IPS-20b (cell line): ENCODE measurements around the gene TBC1D5.

Source experiments
- H3K27ac ChIP-seq: one replicate; pipeline ENCODE4 v1.5.1; 2013; ENCODE audit warnings: low read length
- H3K27me3 ChIP-seq: 2 replicates; pipeline ENCODE4 v1.6.1; 2013; ENCODE audit warnings: mild to moderate bottlenecking, low read length, inconsistent platforms; ENCODE audit not compliant: insufficient read depth
- H3K36me3 ChIP-seq: 2 replicates; pipeline ENCODE4 v1.6.1; 2013; ENCODE audit warnings: low read depth, mild to moderate bottlenecking, inconsistent platforms, low read length, moderate library complexity; ENCODE audit not compliant: insufficient read depth
- H3K4me1 ChIP-seq: 2 replicates; pipeline ENCODE4 v1.6.1; 2013; ENCODE audit warnings: mild to moderate bottlenecking, control low read depth, inconsistent platforms, low read length, moderate library complexity; ENCODE audit not compliant: insufficient read depth
- H3K4me3 ChIP-seq: 2 replicates; pipeline ENCODE4 v1.5.1; 2013; ENCODE audit warnings: mild to moderate bottlenecking, low read length, inconsistent platforms
- H3K9ac ChIP-seq: 2 replicates; pipeline ENCODE4 v1.6.1; 2013; ENCODE audit warnings: low read depth, mild to moderate bottlenecking, inconsistent platforms, low read length, moderate library complexity
- H3K9me3 ChIP-seq: 2 replicates; pipeline ENCODE4 v1.6.1; 2013; ENCODE audit warnings: mild to moderate bottlenecking, low read depth, low read length, inconsistent platforms; ENCODE audit not compliant: insufficient read depth

The TBC1D5 gene

DNA sequence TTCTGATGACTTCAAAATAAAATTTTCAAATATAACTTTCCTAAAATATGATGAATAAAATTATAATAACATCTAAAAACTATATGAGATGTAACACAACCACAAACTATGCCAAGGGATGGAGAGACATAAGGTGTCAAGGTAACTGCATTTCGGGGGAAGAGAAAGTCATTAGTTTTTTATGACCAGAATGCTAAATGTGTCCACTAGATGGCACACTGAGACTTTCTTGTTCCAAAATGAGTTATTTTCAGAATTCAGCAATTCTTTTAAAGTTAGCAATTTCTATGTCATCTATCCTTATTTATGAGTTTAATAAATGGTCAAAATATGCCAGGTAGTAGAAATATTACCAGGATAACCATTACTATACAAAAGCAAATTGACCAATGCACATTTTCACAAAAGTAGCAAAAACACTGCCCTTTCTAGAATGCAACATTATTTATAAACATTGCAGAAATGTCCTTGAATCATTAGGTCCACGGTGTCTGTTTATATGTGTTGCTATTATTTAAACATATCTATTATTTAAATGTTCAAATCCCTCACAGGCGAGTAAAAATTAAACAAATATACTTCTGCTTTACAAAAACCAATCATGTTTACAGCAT lies 483.5 kb downstream of the TBC1D5 start:
- H3K9me3 ChIP-seq: no peaks in the 10 kb centered on the region
- H3K4me3 ChIP-seq: no peak overlapping the region
- H3K4me1 ChIP-seq: no peaks in the 10 kb centered on the region
- H3K27me3 ChIP-seq: no peaks in the 10 kb centered on the region
- no peaks in the 10 kb centered on the region for H3K36me3 ChIP-seq
- H3K27ac ChIP-seq: no peak overlapping the region
- no peak overlapping the region for H3K9ac ChIP-seq

DNA sequence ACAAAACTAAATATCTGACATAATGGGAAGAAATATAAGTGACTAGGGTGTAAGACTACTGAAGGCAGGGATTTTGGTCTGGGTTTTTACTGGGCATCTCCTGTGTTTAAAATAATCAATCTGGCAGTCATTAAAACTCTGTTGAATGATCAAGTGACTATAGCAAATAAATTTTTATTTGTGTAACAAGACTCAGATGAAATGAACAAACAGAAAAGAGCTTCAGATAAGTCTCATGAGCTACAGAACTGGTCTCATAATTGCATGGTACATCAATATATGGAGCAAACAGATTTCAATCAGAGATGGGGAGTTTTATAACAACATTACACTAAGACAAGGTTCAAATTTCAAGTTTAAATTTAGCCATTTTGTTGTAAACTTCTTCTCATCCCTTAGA lies 485.2 kb downstream of the TBC1D5 start:
- H3K9me3 ChIP-seq: no peaks in the 10 kb centered on the region
- no peak overlapping the region for H3K4me3 ChIP-seq
- no peak overlapping the region for H3K27ac ChIP-seq
- H3K4me1 ChIP-seq: no peaks in the 10 kb centered on the region
- H3K36me3 ChIP-seq: no peaks in the 10 kb centered on the region
- no peaks in the 10 kb centered on the region for H3K27me3 ChIP-seq
- H3K9ac ChIP-seq: no peak overlapping the region

DNA sequence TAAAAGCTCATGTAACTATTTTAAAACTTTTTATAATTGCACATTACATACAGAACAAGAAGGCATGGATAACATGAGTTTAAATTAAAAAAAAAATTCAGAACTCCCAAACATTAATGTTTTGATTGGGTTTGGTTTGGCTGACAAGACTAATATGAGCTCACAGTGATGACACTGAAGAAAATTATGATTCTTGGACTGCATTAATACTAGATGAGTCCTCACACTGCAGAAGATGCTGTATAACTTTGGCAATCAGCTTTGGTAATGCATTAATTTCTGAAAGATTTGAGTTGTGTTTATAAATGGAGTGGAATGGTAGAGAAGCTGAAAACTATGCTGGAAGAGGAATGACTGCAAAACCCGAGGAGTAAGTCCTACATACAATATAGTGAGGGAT lies 498.8 kb downstream of the TBC1D5 start:
- H3K9me3 ChIP-seq: no peaks in the 10 kb centered on the region
- no peak overlapping the region for H3K27ac ChIP-seq
- H3K9ac ChIP-seq: no peak overlapping the region
- no peaks in the 10 kb centered on the region for H3K36me3 ChIP-seq
- no peak overlapping the region for H3K4me3 ChIP-seq
- no peaks in the 10 kb centered on the region for H3K4me1 ChIP-seq
- H3K27me3 ChIP-seq: no peaks in the 10 kb centered on the region

DNA sequence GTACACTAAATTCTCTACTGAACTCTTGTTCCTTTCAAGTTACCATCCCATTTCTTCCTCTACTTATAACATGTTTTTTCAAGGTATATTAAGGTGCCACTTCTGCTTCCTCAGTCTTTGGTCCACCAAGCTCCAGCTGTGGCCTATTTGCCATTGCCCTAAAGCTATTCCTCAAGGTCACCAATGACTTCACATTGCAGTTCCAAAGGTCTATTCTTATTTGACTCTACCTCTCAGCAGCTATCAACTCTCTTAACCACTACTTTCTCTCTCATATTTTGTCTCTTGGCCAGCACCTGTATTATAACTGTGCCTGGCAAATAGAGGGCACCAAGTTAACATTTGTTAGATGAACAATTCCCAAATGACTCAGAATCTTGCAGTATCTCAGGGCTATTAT lies 503.0 kb downstream of the TBC1D5 start:
- H3K4me3 ChIP-seq: no peak overlapping the region
- H3K36me3 ChIP-seq: no peaks in the 10 kb centered on the region
- no peaks in the 10 kb centered on the region for H3K4me1 ChIP-seq
- H3K9ac ChIP-seq: no peak overlapping the region
- no peaks in the 10 kb centered on the region for H3K27me3 ChIP-seq
- no peaks in the 10 kb centered on the region for H3K9me3 ChIP-seq
- H3K27ac ChIP-seq: no peak overlapping the region

DNA sequence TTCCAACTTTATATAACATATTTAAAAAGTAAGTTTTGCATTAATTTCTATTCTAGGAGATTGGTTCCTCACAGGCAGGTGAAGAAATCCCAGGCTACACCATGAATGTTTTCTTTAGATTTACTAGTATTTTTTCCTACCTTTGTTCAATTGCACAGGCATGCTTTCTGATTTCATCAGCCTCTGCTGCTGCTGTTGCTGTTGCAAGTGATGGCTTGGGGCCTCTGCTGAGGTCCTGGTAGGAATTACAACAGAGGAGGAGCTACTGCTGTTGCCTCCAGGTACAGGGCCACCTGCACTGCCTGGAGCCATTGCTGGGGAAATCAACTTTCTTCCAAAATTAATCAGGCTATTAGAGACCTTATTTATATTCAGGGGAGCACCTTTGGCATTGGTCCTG lies 504.4 kb downstream of the TBC1D5 start:
- H3K36me3 ChIP-seq: no peaks in the 10 kb centered on the region
- no peaks in the 10 kb centered on the region for H3K9me3 ChIP-seq
- H3K4me1 ChIP-seq: no peaks in the 10 kb centered on the region
- no peak overlapping the region for H3K9ac ChIP-seq
- no peak overlapping the region for H3K27ac ChIP-seq
- H3K27me3 ChIP-seq: no peaks in the 10 kb centered on the region
- H3K4me3 ChIP-seq: no peak overlapping the region

DNA sequence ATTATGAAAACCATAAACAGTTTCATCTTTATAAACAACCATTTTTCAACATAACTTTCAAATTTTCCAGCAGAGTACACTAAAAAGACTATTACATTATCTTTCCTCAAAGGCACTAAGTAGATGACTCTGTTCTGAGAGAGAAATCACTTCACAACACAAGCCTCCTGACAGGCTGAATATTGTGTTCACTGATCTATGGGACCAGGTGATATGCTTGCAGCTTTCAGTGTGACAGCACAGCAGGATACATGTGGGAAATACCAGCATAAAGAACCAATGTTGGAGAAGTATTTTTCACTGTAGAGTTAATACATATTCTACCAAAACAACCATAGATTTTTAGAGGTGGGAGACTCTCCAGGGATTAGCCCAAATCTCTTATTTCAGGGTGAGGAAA lies 507.1 kb downstream of the TBC1D5 start:
- no peaks in the 10 kb centered on the region for H3K36me3 ChIP-seq
- H3K27ac ChIP-seq: no peak overlapping the region
- no peak overlapping the region for H3K4me3 ChIP-seq

DNA sequence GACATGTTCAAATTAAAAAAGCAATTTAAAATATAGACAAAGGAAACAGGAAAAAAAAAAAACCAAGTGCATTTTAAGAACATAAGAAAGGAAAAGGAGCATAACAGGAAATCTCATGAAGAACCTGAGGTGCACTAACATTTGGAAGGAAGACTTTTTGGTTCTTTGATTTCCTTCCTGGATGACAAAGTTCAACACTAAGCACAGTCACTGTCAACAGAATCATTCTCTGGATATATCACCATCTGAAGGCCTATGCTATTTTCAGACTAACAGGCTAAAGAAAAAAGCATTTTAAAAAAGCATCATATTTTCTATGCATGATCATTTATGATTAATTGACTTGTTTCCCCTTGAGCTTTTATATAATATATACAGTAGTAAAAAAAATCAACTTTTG lies 508.0 kb downstream of the TBC1D5 start:
- H3K27ac ChIP-seq: no peak overlapping the region
- H3K4me3 ChIP-seq: no peak overlapping the region
- no peak overlapping the region for H3K9ac ChIP-seq
- no peaks in the 10 kb centered on the region for H3K9me3 ChIP-seq
- no peaks in the 10 kb centered on the region for H3K27me3 ChIP-seq
- H3K36me3 ChIP-seq: no peaks in the 10 kb centered on the region
- H3K4me1 ChIP-seq: no peaks in the 10 kb centered on the region

More for the DNA sequence above, 507.1 kb downstream of the TBC1D5 start:
- H3K27me3 ChIP-seq: no peaks in the 10 kb centered on the region
- H3K4me1 ChIP-seq: no peaks in the 10 kb centered on the region
- H3K9me3 ChIP-seq: no peaks in the 10 kb centered on the region
- H3K9ac ChIP-seq: no peak overlapping the region

DNA sequence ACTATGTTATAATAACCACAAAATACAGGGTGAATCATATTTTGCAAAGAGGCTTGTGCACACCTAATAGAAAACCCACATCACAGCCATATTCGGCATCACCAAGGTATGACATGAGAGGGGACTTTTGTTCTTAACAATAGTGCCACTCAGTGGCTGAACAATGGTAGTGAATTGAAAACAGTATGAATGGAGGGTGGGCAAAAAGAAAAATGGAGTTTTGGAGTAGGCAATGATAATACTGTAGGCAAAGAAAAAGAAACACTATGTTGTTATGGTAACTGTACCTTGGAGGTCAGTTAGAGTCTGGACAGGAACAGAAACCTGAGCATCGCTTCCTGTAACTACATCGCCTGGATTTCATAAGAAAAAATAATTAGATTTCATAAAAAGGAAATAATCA lies 509.0 kb downstream of the TBC1D5 start:
- no peaks in the 10 kb centered on the region for H3K27me3 ChIP-seq
- H3K9me3 ChIP-seq: no peaks in the 10 kb centered on the region
- no peak overlapping the region for H3K4me3 ChIP-seq
- no peaks in the 10 kb centered on the region for H3K36me3 ChIP-seq
- no peak overlapping the region for H3K27ac ChIP-seq
- H3K4me1 ChIP-seq: no peaks in the 10 kb centered on the region
- H3K9ac ChIP-seq: no peak overlapping the region

DNA sequence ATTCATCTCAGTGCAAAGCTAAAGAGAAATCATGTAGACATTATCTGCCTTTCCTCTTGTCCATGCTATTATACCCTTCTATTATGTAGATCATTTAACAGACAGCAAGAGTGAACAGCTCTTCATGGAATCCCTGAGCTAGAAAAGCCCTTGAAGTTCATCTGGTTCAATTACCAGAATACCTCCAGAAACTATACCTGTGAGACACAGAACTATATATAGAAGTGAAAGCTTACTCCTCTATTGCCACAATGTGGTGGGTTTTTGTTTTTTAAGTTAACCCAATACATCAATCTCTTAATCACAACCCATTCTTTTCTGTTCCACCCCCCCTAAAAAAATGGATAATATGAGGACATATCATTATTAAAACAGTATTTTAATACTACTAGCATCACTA lies 510.0 kb downstream of the TBC1D5 start:
- Histone ChIP-seq H3K4me3 (no peak overlapping the region), H3K9ac (no peak overlapping the region), H3K27ac (no peak overlapping the region), H3K9me3 (no peaks in the 10 kb centered on the region), H3K27me3 (no peaks in the 10 kb centered on the region), H3K36me3 (no peaks in the 10 kb centered on the region), H3K4me1 (no peaks in the 10 kb centered on the region)

DNA sequence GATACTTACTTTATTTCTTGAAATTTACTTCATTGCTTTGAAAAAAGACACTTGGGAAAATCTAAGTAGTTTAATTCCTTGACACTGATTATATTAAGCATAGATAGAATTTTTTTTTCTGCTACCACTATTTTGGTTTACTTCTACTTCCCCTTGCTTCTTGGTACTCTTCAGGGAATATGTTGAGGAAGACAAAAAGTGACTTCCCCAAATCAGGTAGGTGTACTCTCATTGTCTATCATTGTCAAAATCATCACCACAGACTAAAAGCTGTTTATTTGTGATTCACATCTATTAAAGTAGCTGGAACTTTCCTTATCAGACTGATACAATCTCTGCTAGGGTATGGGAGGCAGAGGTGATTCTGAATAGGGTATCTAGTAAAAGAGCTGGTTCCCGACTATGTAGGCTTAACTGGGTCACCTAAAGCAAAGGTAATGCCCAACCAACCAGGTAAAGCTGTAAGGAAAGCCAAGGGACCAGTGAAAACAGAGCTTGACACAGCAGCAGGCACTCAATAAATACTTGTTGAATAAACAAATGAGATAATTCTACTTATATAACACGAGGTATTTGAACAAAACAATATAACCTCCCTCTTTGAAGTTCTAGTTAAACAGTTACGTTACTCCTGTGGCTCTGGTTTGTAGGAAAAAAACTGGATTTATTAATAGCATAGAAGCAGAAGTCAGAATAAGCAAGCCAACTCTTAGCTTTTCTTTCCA lies 510.7 kb downstream of the TBC1D5 start:
- Histone ChIP-seq H3K27me3 (no peaks in the 10 kb centered on the region), H3K27ac (no peak overlapping the region), H3K9me3 (no peaks in the 10 kb centered on the region)

DNA sequence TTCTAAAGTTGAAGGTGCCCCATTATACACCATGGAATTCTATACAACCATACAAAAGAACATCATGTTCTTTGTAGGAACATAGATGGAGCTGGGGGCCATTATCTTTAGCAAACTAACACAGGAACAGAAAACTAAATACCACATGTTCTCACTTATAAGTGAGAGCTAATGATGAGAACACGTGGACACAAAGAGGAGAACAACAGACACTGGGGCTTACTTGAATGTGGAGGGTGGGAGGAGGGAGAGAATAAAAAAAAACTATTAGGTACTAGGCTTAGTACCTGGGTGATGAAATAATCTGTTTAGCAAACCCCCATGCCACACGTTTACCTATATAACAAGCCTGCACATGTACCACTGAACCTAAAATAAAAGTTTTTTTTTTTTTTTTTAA lies 515.0 kb downstream of the TBC1D5 start:
- Histone ChIP-seq H3K4me1 (no peaks in the 10 kb centered on the region), H3K9ac (no peak overlapping the region), H3K27ac (no peak overlapping the region), H3K9me3 (no peaks in the 10 kb centered on the region), H3K27me3 (no peaks in the 10 kb centered on the region), H3K4me3 (no peak overlapping the region), H3K36me3 (no peaks in the 10 kb centered on the region)

More for the DNA sequence above, 510.7 kb downstream of the TBC1D5 start:
- Histone ChIP-seq H3K4me1 (no peaks in the 10 kb centered on the region), H3K9ac (no peak overlapping the region), H3K36me3 (no peaks in the 10 kb centered on the region), H3K4me3 (no peak overlapping the region)

DNA sequence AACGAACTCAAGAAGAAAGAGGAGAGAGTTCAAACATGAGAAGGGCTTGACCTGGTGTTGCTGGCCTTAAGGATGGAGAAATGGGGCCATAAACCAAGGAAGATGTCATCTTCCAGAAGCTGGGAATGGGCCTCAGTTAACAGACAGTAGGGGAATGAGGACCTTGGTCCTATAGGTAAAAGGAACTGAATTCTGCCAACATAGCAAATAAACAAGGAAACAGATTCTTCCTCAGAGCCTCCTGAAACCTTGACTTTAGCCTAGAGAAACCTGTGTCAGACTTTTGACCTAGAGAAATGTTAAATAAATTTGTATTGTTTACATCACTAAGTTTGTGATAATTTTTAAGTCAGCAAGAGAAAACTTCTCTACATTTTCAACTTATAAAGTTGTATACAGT lies 520.9 kb downstream of the TBC1D5 start:
- Histone ChIP-seq H3K4me1 (no peaks in the 10 kb centered on the region), H3K9me3 (no peaks in the 10 kb centered on the region), H3K27ac (no peak overlapping the region), H3K36me3 (no peaks in the 10 kb centered on the region), H3K4me3 (no peak overlapping the region), H3K9ac (no peak overlapping the region), H3K27me3 (no peaks in the 10 kb centered on the region)
